GM12891 (cell line): ENCODE results near the gene SLC25A47.
"Not testable (repeated sequence)": the region's sequence is repeated elsewhere in the genome, so short reads cannot be mapped to it uniquely, and the experiment has no call there.

Experiments used
- DNase-seq: peaks from one replicate; pipeline ENCODE4 v3.0.0; 2011; ENCODE audit warnings: low spot score; ENCODE audit not compliant: insufficient read length
- FAIRE-seq: peaks from 2 replicates; lab custom pipeline; 2011; peaks lifted over from hg19 to GRCh38; lab: Jason Lieb, UNC
- PAX5 ChIP-seq: IDR thresholded peaks from 2 replicates; pipeline ENCODE4 v1.6.1; 2011; ENCODE audit warnings: low read length, moderate library complexity, mild to moderate bottlenecking; ENCODE audit not compliant: insufficient read depth, severe bottlenecking
- POLR2A ChIP-seq: IDR thresholded peaks from 2 replicates; pipeline ENCODE4 v1.6.1; 2011; ENCODE audit warnings: low read depth, low read length, control low read depth
- POLR2AphosphoS5 ChIP-seq: IDR thresholded peaks from 2 replicates; pipeline ENCODE4 v1.6.1; 2011; ENCODE audit warnings: low read depth, low read length, control low read depth
- POU2F2 ChIP-seq: IDR thresholded peaks from 2 replicates; pipeline ENCODE4 v1.6.1; 2011; ENCODE audit warnings: low read depth, mild to moderate bottlenecking, control low read depth, low read length, moderate library complexity
- SPI1 ChIP-seq: IDR thresholded peaks from 2 replicates; pipeline ENCODE4 v1.6.1; 2011; ENCODE audit warnings: low read depth, low read length, control low read depth
- TAF1 ChIP-seq: IDR thresholded peaks from 2 replicates; pipeline ENCODE4 v1.6.1; 2011; ENCODE audit warnings: low read depth, low read length, control low read depth

The SLC25A47 gene

DNA sequence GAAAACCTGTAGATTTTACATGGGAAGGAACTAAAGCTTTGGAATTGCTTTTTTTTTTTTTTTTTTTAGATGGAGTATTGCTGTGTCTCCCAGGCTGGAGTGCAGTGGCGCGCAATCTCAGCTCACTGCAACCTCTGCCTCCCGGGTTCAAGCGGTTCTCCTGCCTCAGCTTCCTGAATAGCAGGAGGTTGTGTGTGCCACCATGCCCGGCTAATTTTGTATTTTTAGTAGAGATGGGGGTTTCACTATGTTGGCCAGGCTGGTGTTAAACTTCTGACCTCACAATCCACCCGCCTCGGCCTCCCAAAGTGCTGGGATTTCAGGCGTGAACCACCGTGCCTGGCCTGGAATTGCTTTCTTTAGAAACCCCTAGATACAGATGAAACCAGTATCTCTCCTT is 39.7 kb upstream of the SLC25A47 start:
- 0 out of 2 replicates have a peak, but pooled peaks have one; percentile 11 for TF ChIP-seq POLR2A
- FAIRE-seq, DNase-seq: not testable (repeated sequence)

DNA sequence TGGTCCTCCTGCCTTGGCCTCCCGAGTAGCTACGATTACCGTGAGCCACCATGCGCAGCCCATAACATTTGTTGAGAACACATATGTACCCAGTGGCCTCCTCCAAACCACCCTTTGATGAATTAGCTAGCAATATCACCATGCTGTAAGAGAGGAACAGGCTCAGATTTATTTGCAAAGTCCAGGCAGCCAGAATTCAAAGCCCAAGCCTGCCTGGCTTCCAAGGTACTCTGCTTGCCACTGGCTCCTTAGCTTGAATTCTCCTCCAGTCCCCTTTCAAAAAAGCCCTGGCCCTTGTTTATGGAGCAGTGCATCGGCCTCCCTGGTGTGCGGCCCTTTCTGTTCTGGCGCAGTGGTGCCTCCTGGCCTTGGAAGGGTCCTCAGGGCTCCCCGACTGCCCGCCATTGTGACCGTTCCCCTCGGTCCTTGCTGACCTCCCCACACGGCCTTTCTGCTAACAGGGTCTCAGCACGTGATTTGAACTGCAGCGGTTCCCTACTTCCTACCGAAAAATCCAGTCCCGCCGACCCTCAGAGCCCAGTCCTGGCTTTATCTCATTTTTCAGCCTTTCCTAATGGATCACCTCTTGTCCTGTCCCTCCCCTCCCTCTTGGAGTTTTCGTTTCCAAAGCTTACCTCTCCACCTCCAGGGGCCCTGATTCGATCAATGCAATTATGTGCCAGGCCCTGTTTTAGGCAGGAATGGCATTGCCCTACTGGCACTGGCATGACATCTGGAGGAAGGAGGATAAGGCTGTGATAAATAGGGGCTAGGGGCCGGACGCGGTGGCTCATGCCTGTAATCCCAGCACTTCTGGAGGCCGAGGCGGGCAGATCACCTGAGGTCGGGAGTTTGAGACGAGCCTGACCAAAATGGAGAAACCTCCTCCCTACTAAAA is 38.9 kb upstream of the SLC25A47 start:
- TF ChIP-seq POLR2A (no peak), SPI1 (no peak), PAX5 (no peak), TAF1 (no peak), POU2F2 (no peak), POLR2AphosphoS5 (no peak)
- FAIRE-seq, result no peak
- no peak for DNase-seq

DNA sequence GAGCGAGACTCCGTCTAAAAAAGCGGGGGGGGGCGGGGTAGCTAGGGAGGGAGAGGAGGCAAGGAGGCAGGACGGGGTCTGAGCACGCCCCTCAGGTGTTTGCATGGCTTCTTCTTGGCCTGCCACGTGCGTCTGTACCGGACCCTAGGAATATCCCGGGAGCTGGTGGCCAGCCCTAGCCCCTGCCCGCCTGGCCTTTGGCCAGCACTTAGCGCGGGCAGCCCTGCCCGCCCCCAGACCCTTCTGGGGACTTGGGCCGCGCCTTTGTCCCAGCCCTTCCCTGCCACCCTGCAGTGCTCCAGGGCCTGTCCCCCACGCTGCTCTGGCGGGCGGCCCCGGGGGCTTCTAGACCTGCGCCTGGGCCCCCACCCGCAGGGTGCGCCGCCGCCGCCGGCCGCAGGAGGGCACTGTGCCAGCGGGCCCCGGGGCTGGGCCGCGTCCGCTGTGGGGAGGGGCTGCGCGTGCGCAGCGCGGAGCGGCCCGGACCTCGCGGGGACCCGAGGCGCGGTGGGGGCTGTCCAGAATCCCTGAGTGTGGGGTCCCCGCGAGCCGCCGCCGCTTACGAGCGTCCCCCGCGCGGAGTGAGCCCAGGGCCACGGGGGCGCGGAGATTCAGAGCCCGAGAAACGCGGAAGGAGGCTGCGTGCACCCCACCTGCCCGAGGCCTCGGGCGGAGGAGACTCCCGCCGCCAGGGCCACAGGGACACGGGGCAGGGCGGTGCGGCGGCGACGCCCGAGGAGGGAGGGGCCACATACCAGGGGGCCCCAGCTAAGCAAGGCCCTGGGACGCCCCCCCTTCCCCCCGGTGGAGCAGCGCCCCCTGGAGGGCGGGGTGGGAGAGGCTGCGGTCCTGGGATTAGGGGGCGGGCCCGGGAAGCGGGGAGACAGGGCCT is 37.9 kb upstream of the SLC25A47 start:
- peak; percentile 94 for FAIRE-seq
- TF ChIP-seq PAX5 (no peak), SPI1 (no peak), TAF1 (no peak), POU2F2 (no peak), POLR2AphosphoS5 (no peak), POLR2A (no peak)
- DNase-seq, result peak; percentile 96

DNA sequence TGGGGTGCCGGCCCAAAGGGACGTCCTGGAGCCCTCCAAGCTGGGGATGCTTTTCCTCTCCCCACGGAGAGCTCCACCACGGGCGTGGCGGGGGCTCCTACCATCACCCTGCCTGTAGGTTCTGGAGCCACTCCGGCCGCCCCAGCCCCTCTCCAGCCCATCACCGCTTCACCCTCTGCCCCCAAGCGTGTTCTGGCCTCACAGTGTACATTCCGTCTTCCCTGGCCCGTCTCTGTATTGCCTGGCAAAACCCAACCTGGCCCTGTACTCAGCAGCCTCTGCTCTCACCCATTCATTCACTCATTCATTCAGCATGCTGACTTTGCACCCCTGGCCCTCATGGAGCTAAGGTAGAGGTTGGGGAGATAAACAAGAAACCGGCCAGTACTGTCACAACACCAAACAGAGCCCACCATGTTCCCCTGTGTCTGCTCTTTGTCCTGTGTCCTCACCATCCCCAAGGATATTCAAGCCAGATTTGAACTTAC is 37.2 kb upstream of the SLC25A47 start:
- TF ChIP-seq TAF1 (no peak), POLR2AphosphoS5 (no peak), PAX5 (no peak), SPI1 (no peak), POLR2A (no peak), POU2F2 (no peak)
- DNase-seq, result no peak
- peak; percentile 45 for FAIRE-seq

DNA sequence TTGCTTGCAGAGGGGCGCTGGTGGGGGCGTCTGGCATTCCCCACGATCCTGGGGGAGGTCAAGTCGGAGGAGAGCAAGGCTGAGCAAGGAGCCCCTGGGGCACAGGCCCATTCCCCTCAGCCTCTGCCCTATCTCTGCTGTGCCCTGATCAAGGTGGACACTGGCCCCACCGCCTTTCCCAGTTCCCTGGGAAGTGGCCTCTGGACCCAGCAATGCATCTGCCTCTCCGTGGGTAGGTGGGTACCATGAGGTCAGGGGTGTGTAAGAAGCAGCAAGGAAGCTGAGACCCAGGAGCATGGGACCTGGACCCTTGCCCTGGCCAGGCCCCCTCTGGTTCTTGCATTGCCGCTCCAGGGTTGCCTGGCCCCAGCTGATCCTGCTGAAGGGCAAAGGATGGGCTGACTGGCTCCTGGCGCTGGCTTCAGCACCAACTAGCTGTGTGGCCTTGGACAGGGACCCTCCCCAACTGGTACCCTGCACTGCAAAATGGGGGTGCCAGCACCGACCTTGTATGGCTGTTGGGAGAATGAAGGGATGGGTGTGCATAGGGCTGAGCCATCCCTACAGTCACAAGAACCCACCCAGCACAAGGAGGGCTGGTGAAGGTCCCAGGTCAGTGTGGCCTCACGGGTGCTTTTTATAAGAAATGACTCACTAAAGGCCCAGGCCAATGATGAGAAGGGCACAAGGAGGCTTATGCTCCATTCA is 36.5 kb upstream of the SLC25A47 start:
- DNase-seq (no peak), FAIRE-seq (no peak)
- TF ChIP-seq POLR2A (no peak), SPI1 (no peak), POLR2AphosphoS5 (no peak), POU2F2 (no peak), PAX5 (no peak), TAF1 (no peak)

DNA sequence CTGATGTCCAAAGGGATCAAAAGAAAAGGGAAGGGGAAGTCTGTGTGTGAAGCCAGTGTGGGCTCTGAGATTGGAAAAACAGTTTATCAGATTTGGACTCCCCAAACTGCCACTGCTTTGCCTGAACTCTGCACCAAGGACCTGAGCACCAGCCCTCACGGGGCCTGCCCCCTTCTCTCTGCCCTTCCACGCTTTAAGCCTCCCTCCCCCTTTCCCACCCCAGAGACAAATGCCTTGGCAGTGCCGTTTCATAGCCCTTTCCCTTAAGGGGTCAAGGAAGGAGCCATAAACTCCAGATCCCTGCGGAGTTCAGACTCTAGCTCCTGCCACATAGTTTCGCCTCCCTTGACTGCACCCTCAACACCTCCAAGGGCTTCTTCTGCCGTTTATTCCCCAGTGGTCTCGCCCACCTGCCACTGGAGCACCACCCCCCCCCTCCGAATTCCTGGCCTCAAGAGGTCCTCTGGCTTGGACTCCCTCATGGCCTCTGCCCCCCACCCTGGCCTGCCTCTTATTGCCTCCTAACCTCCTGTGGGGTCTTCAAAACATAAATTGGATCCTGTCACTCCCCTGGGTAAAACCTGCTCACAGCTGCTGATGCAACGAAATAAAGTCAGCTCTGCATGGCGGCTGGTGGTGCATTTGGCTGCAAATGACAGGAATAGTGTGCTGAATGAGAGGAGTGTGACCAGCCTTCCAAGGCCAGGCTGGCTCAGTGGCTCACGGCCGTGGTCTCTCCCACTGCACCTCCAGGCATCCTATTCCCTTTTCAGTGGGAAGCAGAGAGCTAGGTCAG is 35.7 kb upstream of the SLC25A47 start:
- no peak for FAIRE-seq
- TF ChIP-seq POLR2A (no peak), SPI1 (no peak), TAF1 (no peak), POLR2AphosphoS5 (no peak), PAX5 (no peak), POU2F2 (no peak)
- no peak for DNase-seq

DNA sequence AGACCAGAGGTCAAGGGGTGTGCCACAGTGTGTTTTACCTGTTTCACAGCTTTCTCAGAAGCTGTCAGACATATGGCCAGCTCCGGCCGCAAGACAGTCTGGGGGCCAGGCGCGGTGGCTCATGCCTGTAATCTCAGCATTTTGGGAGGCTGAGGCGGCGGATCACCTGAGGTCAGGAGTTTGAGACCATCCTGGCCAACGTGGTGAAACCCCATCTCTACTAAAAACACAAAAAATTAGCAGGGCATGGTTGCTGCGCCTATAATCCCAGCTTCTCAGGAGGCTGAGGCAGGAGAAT is 35.2 kb upstream of the SLC25A47 start:
- not testable (repeated sequence) for FAIRE-seq, DNase-seq

DNA sequence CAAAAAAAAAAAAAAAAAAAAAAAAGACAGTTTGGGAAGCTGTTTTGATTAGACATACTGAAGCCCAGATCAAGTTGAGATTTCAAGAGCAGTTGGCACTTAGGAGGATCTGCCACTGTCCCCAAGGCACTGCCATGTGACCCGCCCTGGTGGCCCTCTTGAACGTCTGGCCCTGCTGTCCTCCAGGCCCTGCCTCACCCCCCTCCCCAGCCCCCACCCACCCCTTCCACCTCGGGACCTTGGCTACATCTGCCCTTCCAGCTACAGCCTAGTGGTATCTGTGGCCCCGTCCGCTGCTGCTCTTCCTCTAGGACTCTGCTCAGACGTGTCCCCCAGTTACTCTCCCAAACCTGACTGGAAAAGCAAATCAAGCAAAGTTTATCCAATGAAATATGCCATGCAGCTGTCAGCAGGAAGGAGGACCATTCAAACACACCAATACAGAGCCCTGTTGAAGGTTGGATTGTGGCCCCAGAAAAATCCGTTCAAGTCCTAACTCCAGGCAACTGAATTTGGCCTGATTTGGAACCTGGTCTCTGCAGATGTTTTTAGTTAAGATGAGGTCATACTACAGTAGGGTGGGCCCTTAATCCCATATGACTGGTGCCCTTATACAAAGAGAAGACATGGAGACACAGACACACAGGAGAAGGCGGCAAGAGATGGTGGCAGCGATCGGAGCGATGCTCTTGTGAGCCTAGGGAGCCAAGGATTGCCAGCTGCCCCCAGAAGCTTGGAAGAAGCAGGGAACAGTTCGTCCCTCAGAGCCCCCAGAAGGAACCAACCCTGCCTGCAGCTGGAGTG is 34.6 kb upstream of the SLC25A47 start:
- DNase-seq, result no peak
- no peak for FAIRE-seq
- TF ChIP-seq POU2F2 (no peak), TAF1 (no peak), PAX5 (no peak), SPI1 (no peak)
